Muscle layer of duodenum (tissue), 2 donors: ENCODE results near the gene ANO1.

Source experiments
- H3K27ac ChIP-seq: one replicate; pipeline ENCODE4 v1.7.0; 2013; ENCODE audit warnings: mild to moderate bottlenecking, low read length
- H3K27me3 ChIP-seq: one replicate; pipeline ENCODE4 v1.7.0; 2013; ENCODE audit warnings: low read depth, mild to moderate bottlenecking, control low read depth, low read length
- H3K36me3 ChIP-seq, 2 donors: one replicate each; pipeline ENCODE4 v1.7.0; 2013; ENCODE audit warnings: low read length in 2 of 2, control low read depth in 1 of 2, mild to moderate bottlenecking in 1 of 2; ENCODE audit not compliant: insufficient read depth in 2 of 2, control insufficient read depth in 1 of 2
- H3K4me1 ChIP-seq, 2 donors: one replicate each; pipeline ENCODE4 v1.7.0; 2013; ENCODE audit warnings: low read length in 2 of 2, mild to moderate bottlenecking in 2 of 2, control low read depth in 1 of 2, moderate library complexity in 1 of 2; ENCODE audit not compliant: insufficient read depth in 2 of 2, control insufficient read depth in 1 of 2
- H3K4me3 ChIP-seq, 2 donors: one replicate each; pipeline ENCODE4 v1.7.0; 2013; ENCODE audit warnings: low read length in 2 of 2, low read depth in 1 of 2, mild to moderate bottlenecking in 1 of 2
- H3K9me3 ChIP-seq, 2 donors: one replicate each; pipeline ENCODE4 v1.7.0; 2013; ENCODE audit warnings: low read length in 2 of 2, control low read depth in 1 of 2, mild to moderate bottlenecking in 1 of 2; ENCODE audit not compliant: control insufficient read depth in 1 of 2
- donor health status: healthy.

The ANO1 gene

DNA sequence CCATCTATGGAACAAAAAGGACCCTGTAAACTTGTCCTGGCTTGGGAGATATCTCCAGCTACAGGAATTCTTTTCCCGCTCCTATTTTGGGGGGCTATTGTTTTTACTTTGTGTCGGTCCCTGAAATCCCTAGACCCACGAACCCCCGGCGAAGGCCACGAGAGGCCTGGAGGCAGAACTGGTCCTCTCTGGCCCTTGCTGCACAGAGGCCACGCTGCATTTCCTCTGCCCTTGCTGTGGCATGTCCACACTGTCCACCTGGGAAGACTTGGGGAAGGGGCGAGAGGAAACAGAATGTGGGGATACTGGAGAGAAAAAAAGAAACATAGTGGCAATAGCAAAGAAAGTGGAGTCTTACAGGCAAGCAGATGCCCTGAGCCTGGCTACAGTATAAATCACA lies 2.3 kb upstream of the ANO1 start:
- no peaks in the 10 kb centered on the region for H3K36me3 ChIP-seq
- H3K4me3 ChIP-seq, result no peak overlapping the region
- peaks cover 3% of the 10 kb centered on the region for H3K27me3 ChIP-seq
- no peak overlapping the region for H3K27ac ChIP-seq
- H3K9me3 ChIP-seq, result no peaks in the 10 kb centered on the region
- no peaks in the 10 kb centered on the region for H3K4me1 ChIP-seq

DNA sequence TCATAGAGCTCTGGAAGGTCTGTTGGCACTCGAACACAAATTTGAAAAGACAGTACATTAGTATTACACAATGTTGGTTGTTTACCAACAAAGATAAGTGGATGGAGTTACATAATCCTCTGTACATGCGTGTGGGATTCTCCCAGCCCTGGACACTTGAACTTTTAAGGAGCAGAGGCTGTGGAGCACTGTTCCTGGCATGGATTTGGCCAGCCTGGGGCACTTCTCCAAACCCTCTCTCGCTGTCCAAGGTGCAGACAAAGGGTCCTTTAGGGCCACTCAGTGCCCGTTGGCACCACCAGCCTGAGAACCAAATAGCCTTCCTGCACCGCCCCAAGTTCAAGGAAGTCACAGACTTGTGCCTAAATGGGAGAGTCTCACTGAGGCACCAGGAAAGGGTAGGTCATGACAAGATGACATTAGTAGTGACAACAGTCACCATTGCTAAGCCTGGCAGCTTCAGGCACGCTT lies 1.6 kb upstream of the ANO1 start:
- Histone ChIP-seq H3K27ac (no peak overlapping the region), H3K4me3 (no peak overlapping the region), H3K9me3 (no peaks in the 10 kb centered on the region), H3K27me3 (peaks cover 3% of the 10 kb centered on the region), H3K36me3 (no peaks in the 10 kb centered on the region), H3K4me1 (no peaks in the 10 kb centered on the region)

DNA sequence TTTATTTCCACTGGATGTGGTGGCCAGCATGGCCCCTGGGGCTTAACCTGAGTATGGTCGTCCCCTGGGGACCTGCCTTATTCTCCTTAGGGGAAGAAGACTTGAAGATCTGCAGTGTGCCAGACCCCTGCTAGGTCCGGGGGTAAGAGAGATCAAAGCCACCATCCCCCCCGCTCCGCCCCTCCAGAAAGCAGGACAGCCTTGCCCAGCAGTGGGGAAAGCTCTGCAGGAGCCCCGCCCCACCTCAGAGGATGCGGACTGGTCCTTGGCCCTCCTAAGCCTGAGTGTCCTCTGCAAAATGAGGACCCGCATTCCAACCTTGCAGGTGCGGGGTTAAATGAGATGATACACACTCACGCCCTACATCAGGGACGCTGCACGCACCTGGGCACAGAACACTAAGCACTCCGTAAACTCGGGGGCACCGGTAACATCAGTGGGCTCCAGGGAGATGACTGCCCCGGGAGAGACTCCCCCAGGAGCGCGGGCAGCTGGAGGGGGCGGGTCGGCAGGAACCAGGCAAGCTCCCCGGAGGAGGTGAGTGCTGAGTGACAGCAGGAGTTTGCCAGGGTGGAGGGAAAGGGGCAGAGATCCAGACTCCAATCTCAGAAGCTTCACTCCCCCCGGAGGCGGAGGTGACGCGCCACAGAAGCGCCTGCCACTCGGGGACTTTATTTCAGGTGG lies 564 bp upstream of the ANO1 start:
- Histone ChIP-seq H3K36me3 (no peaks in the 10 kb centered on the region), H3K4me3 (peak overlapping the region in 1 of 2 donors; percentile 32), H3K27ac (no peak overlapping the region), H3K4me1 (no peaks in the 10 kb centered on the region), H3K9me3 (no peaks in the 10 kb centered on the region), H3K27me3 (peaks cover 3% of the 10 kb centered on the region)

DNA sequence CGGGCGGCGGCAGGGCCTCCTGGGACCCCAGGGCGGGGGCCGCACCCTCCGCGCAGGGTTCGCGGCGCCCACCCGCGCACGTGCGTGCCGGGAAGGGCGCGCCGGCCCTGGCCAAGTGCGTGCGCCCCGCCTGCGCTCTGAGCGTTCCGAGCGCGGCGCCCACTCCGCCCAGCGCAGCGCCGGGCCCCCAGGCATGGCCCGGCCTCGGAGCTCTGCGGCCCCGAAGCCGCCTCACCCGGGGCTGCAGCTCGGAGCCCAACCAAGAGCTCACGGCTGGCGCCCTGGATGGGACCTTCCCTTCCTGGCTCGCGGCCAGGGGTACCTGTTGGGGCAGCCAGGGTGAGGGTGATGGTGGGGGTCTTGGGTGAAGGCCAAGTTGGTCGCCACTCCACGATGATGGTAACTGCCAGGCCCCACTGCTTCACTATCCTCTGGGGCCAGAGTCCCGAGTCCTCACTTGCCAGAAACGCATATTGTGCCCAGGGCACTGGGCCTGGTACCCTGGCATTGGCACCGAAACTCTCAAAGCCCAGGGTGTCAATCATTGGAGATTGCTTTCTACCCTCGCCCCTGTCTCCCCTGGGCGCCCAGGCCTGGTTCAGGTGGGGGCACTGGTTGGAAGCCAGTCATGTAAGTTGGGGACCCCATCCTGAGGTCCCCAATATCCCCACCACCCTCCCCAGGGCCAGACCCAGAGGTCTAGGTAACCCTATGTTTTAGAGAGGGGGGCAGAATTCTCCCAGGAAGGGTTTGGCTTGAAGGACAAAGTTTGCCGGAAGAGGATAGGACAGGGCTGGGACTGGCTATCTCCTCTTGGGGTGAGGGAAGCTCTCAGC lies 882 bp downstream of the ANO1 start:
- H3K27me3 ChIP-seq, result peaks cover 3% of the 10 kb centered on the region
- no peaks in the 10 kb centered on the region for H3K4me1 ChIP-seq
- H3K4me3 ChIP-seq, result no peak overlapping the region
- H3K36me3 ChIP-seq, result no peaks in the 10 kb centered on the region
- no peaks in the 10 kb centered on the region for H3K9me3 ChIP-seq
- no peak overlapping the region for H3K27ac ChIP-seq

DNA sequence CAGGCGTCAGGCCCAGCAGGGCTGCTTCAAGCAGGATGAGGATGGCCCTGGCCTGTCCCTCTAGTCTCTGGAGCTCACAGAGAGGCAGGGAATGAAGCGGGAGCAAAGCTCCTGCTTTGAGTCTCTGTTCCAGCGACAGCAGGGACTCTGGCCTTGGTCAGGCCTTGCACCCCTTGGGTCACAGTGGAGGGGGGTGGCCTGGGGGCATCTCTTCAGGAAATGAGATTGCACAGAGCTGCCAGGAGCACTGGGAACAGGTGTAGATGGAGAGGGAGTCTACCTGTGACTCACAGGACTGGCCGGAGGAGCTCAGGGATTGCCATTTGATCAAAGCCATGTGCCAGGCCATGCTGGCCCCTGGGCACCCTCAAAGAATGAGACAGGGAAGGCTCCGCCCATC lies 1.6 kb downstream of the ANO1 start:
- H3K36me3 ChIP-seq, result no peaks in the 10 kb centered on the region
- no peak overlapping the region for H3K4me3 ChIP-seq
- no peak overlapping the region for H3K27ac ChIP-seq
- peaks cover 3% of the 10 kb centered on the region for H3K27me3 ChIP-seq
- H3K4me1 ChIP-seq, result no peaks in the 10 kb centered on the region
- H3K9me3 ChIP-seq, result no peaks in the 10 kb centered on the region

DNA sequence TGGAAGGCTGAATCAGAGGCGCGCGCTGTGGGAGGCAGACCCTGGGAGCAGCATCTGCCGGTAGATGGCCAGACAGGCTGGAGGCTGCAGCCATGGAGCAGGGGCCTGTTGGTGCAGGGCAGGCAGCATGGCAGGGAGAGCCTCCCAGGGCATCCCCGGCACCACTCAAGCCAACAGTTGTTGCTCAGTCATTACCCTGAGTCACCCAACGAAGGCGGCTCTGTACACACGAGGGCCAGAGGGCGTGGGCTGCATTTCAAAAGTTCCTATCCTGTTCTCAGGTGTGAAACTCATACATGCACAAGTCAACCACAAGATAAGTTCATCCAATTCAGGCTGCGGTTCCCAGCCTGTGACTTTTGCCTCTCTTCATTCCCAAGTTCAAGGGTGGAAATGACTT lies 2.6 kb downstream of the ANO1 start:
- Histone ChIP-seq H3K4me3 (no peak overlapping the region), H3K27me3 (peaks cover 3% of the 10 kb centered on the region), H3K36me3 (no peaks in the 10 kb centered on the region), H3K9me3 (no peaks in the 10 kb centered on the region), H3K27ac (no peak overlapping the region), H3K4me1 (no peaks in the 10 kb centered on the region)

DNA sequence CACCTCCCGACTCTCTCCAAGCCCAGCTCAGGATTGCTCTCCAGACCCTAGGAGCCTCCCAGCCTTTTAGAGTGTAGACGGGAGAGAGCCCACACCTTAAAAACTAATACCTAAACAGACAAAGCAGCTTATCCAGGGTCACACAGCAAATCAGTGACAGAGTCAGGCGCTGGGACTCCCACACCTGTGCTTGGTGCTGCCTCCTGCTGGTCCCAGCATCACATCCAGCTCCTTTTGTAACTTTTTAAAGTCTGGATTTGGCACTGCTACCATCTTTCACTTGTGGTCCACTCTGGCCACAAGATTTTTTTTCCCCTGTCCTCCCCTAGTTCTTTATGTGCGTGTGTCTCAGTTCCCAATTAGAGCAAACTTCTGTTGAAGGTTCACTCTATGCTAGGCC lies 4.7 kb downstream of the ANO1 start:
- no peaks in the 10 kb centered on the region for H3K36me3 ChIP-seq
- H3K27me3 ChIP-seq, result peaks cover 3% of the 10 kb centered on the region
- no peaks in the 10 kb centered on the region for H3K4me1 ChIP-seq
- no peak overlapping the region for H3K27ac ChIP-seq
- no peak overlapping the region for H3K4me3 ChIP-seq
- H3K9me3 ChIP-seq, result no peaks in the 10 kb centered on the region

DNA sequence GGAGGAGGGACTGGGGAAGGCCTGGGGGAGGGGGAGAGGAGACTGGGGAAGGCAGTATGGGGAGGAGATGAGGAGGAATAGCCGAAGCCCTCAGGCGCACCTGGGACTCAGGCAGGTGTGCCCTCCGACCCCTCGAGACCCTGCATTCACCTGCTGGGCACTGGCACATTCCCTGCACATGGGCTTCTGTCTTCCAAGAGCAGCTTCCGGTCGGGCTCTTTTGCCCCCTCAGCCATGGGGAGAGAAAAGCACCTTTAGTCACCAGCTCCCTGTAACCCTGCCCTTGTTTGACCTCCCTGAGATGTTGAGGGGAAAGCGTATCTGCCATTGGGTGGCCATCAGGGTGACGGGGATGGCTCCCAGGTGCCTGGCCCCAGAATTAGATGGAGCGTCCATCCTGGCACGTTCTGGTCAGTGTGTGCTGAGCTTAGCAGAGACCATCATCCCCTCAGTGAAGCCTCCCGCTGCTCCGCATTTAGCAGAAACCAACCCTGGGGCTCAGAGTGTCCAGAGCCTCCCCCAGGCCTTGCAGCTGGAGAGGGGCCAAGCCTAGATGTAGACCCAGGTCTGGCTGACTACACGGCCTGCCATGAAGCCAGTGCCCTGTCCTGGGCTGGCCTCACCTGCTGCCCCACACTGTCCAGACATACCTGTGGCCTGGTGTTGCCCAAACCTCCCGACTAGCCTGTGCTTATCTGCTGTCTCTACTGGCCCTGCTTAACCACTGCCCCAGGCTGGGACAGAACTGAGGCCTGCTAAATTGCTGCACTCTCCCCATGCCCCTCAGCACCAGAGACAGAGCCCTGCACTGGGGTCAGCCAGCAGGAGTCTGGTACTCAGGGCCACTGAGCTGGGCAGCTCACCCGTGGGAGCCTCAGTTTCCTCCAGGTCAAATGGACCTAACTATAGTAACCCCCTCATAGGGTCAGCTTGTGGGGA lies 6.2 kb downstream of the ANO1 start:
- Histone ChIP-seq H3K27ac (no peak overlapping the region), H3K4me1 (no peaks in the 10 kb centered on the region), H3K36me3 (no peaks in the 10 kb centered on the region), H3K27me3 (peaks cover 3% of the 10 kb centered on the region), H3K4me3 (no peak overlapping the region), H3K9me3 (no peaks in the 10 kb centered on the region)

DNA sequence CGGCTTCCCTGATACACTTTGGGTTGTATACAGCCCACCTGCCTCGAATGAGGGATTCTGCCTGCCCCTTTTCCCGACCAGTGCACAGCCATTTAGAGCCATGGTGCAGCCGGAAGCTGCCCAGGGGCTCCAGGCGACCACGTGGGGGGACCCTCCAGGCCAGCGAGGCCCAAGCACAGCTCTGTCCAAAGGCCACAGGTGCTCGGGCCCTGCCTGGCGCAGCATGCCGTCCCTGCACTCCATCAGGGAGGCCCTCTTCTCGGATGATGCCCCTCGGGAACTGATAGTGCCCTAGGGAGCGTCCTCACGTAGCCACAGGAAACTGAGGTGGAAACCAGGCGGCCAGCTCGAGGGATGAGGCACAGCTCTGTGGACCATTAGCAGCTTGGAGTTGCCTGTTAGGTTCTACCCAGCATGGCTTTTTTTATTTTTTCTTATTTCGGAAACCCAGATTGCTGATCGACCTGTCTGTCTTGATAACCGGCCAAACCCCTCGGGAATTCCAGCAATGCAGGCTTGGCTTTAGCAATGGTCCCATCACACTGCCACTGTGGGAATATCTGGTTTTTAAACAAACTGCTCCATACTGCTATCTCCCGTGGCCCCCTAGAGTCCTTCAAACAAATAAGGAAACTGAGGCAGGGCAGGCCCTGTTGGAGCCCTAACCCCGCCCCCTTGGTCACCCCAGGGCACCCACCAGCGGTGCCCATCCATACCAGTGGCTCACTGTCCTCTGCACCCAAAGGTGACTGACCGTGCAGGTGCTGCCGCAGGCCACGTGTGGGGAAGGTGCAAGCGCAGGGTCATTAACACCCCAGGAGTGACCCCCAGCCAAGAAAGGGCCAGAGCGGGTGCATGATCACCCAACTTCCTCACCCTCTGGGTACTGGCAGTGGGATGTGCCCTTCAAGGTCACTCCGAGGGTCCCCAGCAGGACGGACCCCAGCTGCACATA lies 8.0 kb downstream of the ANO1 start:
- H3K27ac ChIP-seq, result no peak overlapping the region
- no peak overlapping the region for H3K4me3 ChIP-seq
- H3K4me1 ChIP-seq, result no peaks in the 10 kb centered on the region
- H3K9me3 ChIP-seq, result no peaks in the 10 kb centered on the region
- H3K36me3 ChIP-seq, result no peaks in the 10 kb centered on the region
- no peaks in the 10 kb centered on the region for H3K27me3 ChIP-seq

DNA sequence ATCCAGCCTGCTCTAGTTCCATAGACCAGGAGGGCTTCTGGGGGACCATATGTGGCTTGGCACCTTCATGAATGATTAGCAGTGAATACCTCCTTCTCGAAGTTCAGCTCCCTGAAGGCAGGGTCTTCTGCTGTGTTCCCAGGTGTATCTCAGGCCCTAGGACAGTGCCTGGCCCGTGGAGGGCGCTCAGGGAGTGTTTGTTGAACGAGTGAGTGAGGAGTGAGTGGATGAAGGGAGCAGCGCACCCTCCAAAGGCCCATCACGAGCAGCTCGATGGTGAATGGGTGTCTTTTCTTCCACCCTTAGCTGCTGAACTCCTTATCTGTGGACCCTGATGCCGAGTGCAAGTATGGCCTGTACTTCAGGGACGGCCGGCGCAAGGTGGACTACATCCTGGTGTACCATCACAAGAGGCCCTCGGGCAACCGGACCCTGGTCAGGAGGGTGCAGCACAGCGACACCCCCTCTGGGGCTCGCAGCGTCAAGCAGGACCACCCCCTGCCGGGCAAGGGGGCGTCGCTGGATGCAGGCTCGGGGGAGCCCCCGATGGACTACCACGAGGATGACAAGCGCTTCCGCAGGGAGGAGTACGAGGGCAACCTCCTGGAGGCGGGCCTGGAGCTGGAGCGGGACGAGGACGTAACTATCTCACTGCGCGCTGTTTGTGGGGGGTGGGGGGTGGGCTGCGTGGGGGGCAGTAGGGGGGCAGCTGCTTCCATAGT lies 9.5 kb downstream of the ANO1 start:
- no peaks in the 10 kb centered on the region for H3K36me3 ChIP-seq
- no peak overlapping the region for H3K27ac ChIP-seq
- H3K4me3 ChIP-seq, result no peak overlapping the region
- no peaks in the 10 kb centered on the region for H3K27me3 ChIP-seq
- no peaks in the 10 kb centered on the region for H3K9me3 ChIP-seq
- H3K4me1 ChIP-seq, result no peaks in the 10 kb centered on the region
